Measurements from ENCODE around the gene SLC12A7. TPM values are rescaled to one million over a fixed set of nuclear protein-coding genes. Genes with fewer than 3 reads are reported as not detected.

Gene SLC12A7
- total RNA-seq, 4 donors from 2014 or later: 4.6 to 49.8 (median 15.8) TPM

- Histone ChIP-seq H3K27ac (no peak overlapping the region), H3K27me3 (no peaks in the 10 kb centered on the region), H3K36me3 (no peaks in the 10 kb centered on the region), H3K4me1 (no peaks in the 10 kb centered on the region), H3K4me3 (no peak overlapping the region), H3K9me3 (no peaks in the 10 kb centered on the region)
- no peak for DNase-seq
- intact Hi-C loops (cut with DNase I; ENCODE audit: low total_unique reads): no loop called here
- TF ChIP-seq POLR2A (IDR thresholded peaks at IDR 0.05) (no peak), CTCF (IDR thresholded peaks at IDR 0.05) (no peak)
Measured at GRCh38 chr5:1045960-1046560, 65.8 kb downstream of the SLC12A7 start.

- no peaks in the 10 kb centered on the region for H3K4me1 ChIP-seq
- no peak for TF ChIP-seq POLR2A (IDR thresholded peaks at IDR 0.05)
- TF ChIP-seq CTCF (IDR thresholded peaks at IDR 0.05): no peak
- no peak overlapping the region for H3K27ac ChIP-seq
- H3K4me3 ChIP-seq: no peak overlapping the region
- H3K9me3 ChIP-seq: no peaks in the 10 kb centered on the region
- no peaks in the 10 kb centered on the region for H3K27me3 ChIP-seq
- DNase-seq: no peak
- H3K36me3 ChIP-seq: no peaks in the 10 kb centered on the region
- intact Hi-C loops (cut with DNase I; ENCODE audit: low total_unique reads): no loop called here
Measured at GRCh38 chr5:1044117-1044516, 67.7 kb downstream of the SLC12A7 start.

GRCh38 chr5:1043327-1043726 lies 68.5 kb downstream of the SLC12A7 start:
- no peaks in the 10 kb centered on the region for H3K36me3 ChIP-seq
- intact Hi-C loops (cut with DNase I; ENCODE audit: low total_unique reads): no loop called here
- H3K27me3 ChIP-seq: no peaks in the 10 kb centered on the region
- no peaks in the 10 kb centered on the region for H3K4me1 ChIP-seq
- no peak for TF ChIP-seq CTCF (IDR thresholded peaks at IDR 0.05)
- TF ChIP-seq POLR2A (IDR thresholded peaks at IDR 0.05): no peak
- H3K9me3 ChIP-seq: no peaks in the 10 kb centered on the region
- no peak overlapping the region for H3K4me3 ChIP-seq
- no peak overlapping the region for H3K27ac ChIP-seq
- DNase-seq: no peak

GRCh38 chr5:1042626-1043025 lies 69.2 kb downstream of the SLC12A7 start:
- H3K4me3 ChIP-seq: no peak overlapping the region
- H3K36me3 ChIP-seq: no peaks in the 10 kb centered on the region
- no peak overlapping the region for H3K27ac ChIP-seq
- intact Hi-C loops (cut with DNase I; ENCODE audit: low total_unique reads): no loop called here
- H3K9me3 ChIP-seq: no peaks in the 10 kb centered on the region
- no peaks in the 10 kb centered on the region for H3K27me3 ChIP-seq
- H3K4me1 ChIP-seq: no peaks in the 10 kb centered on the region
- DNase-seq: no peak
- TF ChIP-seq CTCF (IDR thresholded peaks at IDR 0.05): no peak
- TF ChIP-seq POLR2A (IDR thresholded peaks at IDR 0.05): no peak

- DNase-seq: no peak
- TF ChIP-seq CTCF (IDR thresholded peaks at IDR 0.05) (no peak), POLR2A (IDR thresholded peaks at IDR 0.05) (no peak)
- H3K9me3 ChIP-seq: no peaks in the 10 kb centered on the region
- no peaks in the 10 kb centered on the region for H3K4me1 ChIP-seq
- no peak overlapping the region for H3K27ac ChIP-seq
- intact Hi-C loops (cut with DNase I; ENCODE audit: low total_unique reads): no loop called here
- H3K36me3 ChIP-seq: no peaks in the 10 kb centered on the region
- H3K27me3 ChIP-seq: no peaks in the 10 kb centered on the region
- H3K4me3 ChIP-seq: no peak overlapping the region
Measured at GRCh38 chr5:1041225-1042143, 70.4 kb downstream of the SLC12A7 start.
